IMR-90 (cell line): ENCODE results near the gene F10. TPM values are rescaled to one million over a fixed set of nuclear protein-coding genes. Genes with fewer than 3 reads are reported as not detected.
"Not testable (repeated sequence)": the region's sequence is repeated elsewhere in the genome, so short reads cannot be mapped to it uniquely, and the experiment has no call there.

Source experiments
- ATAC-seq: fragments of 200-7000 bp; cut with Tn5 transposase; 2 replicates; pipeline ENCODE4 v1.9.1; 2020; ENCODE audit warnings: low read depth, mild to moderate bottlenecking, moderate library complexity
- BruUV-seq: library from RNA; stranded (reverse); fragments of 400-500 nt; replicated peaks from 2 replicates; lab custom pipeline; 2021; lab: Mats Ljungman, UMichigan
- CTCF ChIA-PET: fragments of 300-600 bp; formaldehyde crosslinking; extraction: SDS; loops from one replicate; lab custom pipeline; 2021; ENCODE audit warnings: antibody characterized with exemption; lab: Yijun Ruan, JAX
- POLR2A ChIA-PET: fragments of 300-600 bp; sonication (Branson Sonifier 250); formaldehyde crosslinking; loops from one replicate; lab custom pipeline; 2022; ENCODE audit warnings: antibody characterized with exemption; ENCODE audit not compliant: unreplicated experiment; lab: Charles Lee
- DNase-seq: peaks from one replicate; pipeline ENCODE4 v3.0.0; 2013
- H2AFZ ChIP-seq: replicated peaks from 2 replicates; pipeline ENCODE3; 2013; ENCODE audit warnings: low read length, mild to moderate bottlenecking; ENCODE audit not compliant: poor library complexity
- H2AK5ac ChIP-seq: 2 replicates; pipeline ENCODE4 v1.6.1; 2013; ENCODE audit warnings: low read depth, low read length, inconsistent platforms
- H2AK9ac ChIP-seq: replicated peaks from 2 replicates; pipeline ENCODE3; 2013; ENCODE audit warnings: mild to moderate bottlenecking, low read depth, low read length, moderate library complexity; ENCODE audit not compliant: poor library complexity
- H2BK120ac ChIP-seq: 2 replicates; pipeline ENCODE4 v1.6.1; 2013; ENCODE audit warnings: low read depth, low read length, inconsistent platforms
- H2BK15ac ChIP-seq: 3 replicates; pipeline ENCODE4 v1.6.1; 2013; ENCODE audit warnings: low read depth, low read length, inconsistent platforms
- H2BK20ac ChIP-seq: 2 replicates; pipeline ENCODE4 v1.6.1; 2013; ENCODE audit warnings: low read depth, mild to moderate bottlenecking, inconsistent platforms, low read length, moderate library complexity
- H2BK5ac ChIP-seq: 2 replicates; pipeline ENCODE4 v1.6.1; 2013; ENCODE audit warnings: mild to moderate bottlenecking, low read depth, low read length, inconsistent platforms; ENCODE audit not compliant: poor library complexity, severe bottlenecking
- H3K14ac ChIP-seq: replicated peaks from 2 replicates; pipeline ENCODE4 v1.6.1; 2013; ENCODE audit warnings: low read depth, low read length, inconsistent platforms
- H3K18ac ChIP-seq: 2 replicates; pipeline ENCODE4 v1.6.1; 2013; ENCODE audit warnings: low read depth, low read length, control low read depth
- H3K23ac ChIP-seq: 2 replicates; pipeline ENCODE4 v1.6.1; 2013; ENCODE audit warnings: low read depth, low read length, inconsistent platforms
- H3K27ac ChIP-seq: 2 replicates; pipeline ENCODE4 v1.5.1; 2013; ENCODE audit warnings: mild to moderate bottlenecking, control low read depth, low read length; ENCODE audit not compliant: insufficient read depth
- H3K27me3 ChIP-seq: 2 replicates; pipeline ENCODE4 v1.6.1; 2013; ENCODE audit warnings: low read length; ENCODE audit not compliant: control insufficient read depth, insufficient read depth
- H3K36me3 ChIP-seq: 2 replicates; pipeline ENCODE4 v1.6.1; 2013; ENCODE audit warnings: low read length, mixed read lengths; ENCODE audit not compliant: control insufficient read depth, insufficient read depth
- H3K4ac ChIP-seq: 2 replicates; pipeline ENCODE4 v1.6.1; 2013; ENCODE audit warnings: low read depth, low read length, inconsistent platforms
- H3K4me1 ChIP-seq: 2 replicates; pipeline ENCODE4 v1.6.1; 2013; ENCODE audit warnings: low read length, mixed read lengths; ENCODE audit not compliant: control insufficient read depth, insufficient read depth
- H3K4me2 ChIP-seq: 2 replicates; pipeline ENCODE4 v1.6.1; 2013; ENCODE audit warnings: low read depth, mild to moderate bottlenecking, control low read depth, low read length, moderate library complexity
- H3K4me3 ChIP-seq: 2 replicates; pipeline ENCODE4 v1.5.1; 2013; ENCODE audit warnings: low read depth, mild to moderate bottlenecking, control low read depth, low read length, moderate library complexity; ENCODE audit not compliant: insufficient read depth
- H3K56ac ChIP-seq: 2 replicates; pipeline ENCODE4 v1.6.1; 2013; ENCODE audit warnings: low read length, inconsistent platforms; ENCODE audit not compliant: insufficient read depth; ENCODE audit errors: extremely low read depth
- H3K79me1 ChIP-seq, 2 experiments: 2 replicates each; pipeline ENCODE4 v1.6.1; 2013; ENCODE audit warnings: low read length in 2 of 2, inconsistent platforms in 1 of 2, low read depth in 1 of 2
- H3K9ac ChIP-seq: 2 replicates; pipeline ENCODE4 v1.6.1; 2013; ENCODE audit warnings: low read depth, low read length, control low read depth
- H3K9me1 ChIP-seq: 2 replicates; pipeline ENCODE4 v1.6.1; 2013; ENCODE audit warnings: low read length, inconsistent platforms; ENCODE audit not compliant: insufficient read depth
- H3K9me3 ChIP-seq: 2 replicates; pipeline ENCODE4 v1.6.1; 2013; ENCODE audit warnings: low read length; ENCODE audit not compliant: control insufficient read depth, insufficient read depth
- H4K20me1 ChIP-seq: 2 replicates; pipeline ENCODE4 v1.6.1; 2013; ENCODE audit warnings: low read length, inconsistent platforms; ENCODE audit not compliant: insufficient read depth
- H4K5ac ChIP-seq: 2 replicates; pipeline ENCODE4 v1.6.1; 2013; ENCODE audit warnings: mild to moderate bottlenecking, low read depth, low read length, control low read depth
- H4K8ac ChIP-seq, 2 experiments: 2 replicates each; pipeline ENCODE4 v1.6.1; 2013; ENCODE audit warnings: low read depth in 2 of 2, low read length in 2 of 2, control low read depth in 1 of 2, inconsistent platforms in 1 of 2
- H4K91ac ChIP-seq: 2 replicates; pipeline ENCODE4 v1.6.1; 2013; ENCODE audit warnings: low read depth, low read length, inconsistent platforms; ENCODE audit not compliant: insufficient read depth
- WGBS, 2 experiments: methylation state at CpG; one replicate each; pipeline versions ENCODE4 v1.1.5 to v1.1.7; 2013; ENCODE audit warnings: missing lambda C conversion rate in 2 of 2; ENCODE audit not compliant: insufficient read length in 1 of 2; ENCODE audit errors: extremely low coverage in 2 of 2; 5-methylcytosine and 5-hydroxymethylcytosine counted together
- dilution Hi-C: fragments of 300-500 bp; cut with HindIII; formaldehyde crosslinking; loops from one replicate; pipeline ENCODE4 v1.14.3; 2018; ENCODE audit warnings: low sequenced_read_pairs; ENCODE audit not compliant: unreplicated experiment
- in situ Hi-C: fragments of 300-500 bp; cut with MboI; formaldehyde crosslinking; loops from 3 replicates; pipeline ENCODE4 v1.14.3; 2019; ENCODE audit warnings: low sequenced_read_pairs, inconsistent platforms, mixed read lengths
- intact Hi-C: fragments of 100-400 bp; cut with micrococcal nuclease; formaldehyde crosslinking; loops from 2 replicates; pipeline ENCODE4 v1.10.0; 2022
- polyA plus RNA-seq, 3 experiments: library from polyadenylated mRNA; depleted of rRNA; stranded (reverse); fragments of >200 nt; gene quantifications; 2 replicates each; pipeline ENCODE4 v1.2.3, GENCODE V29; 2012; ENCODE audit warnings: low replicate concordance in 1 of 3
- total RNA-seq: library from RNA; depleted of rRNA; stranded (reverse); fragments of >200 nt; gene quantifications from 2 replicates; pipeline ENCODE4 v1.2.3, GENCODE V29; 2012

The F10 gene
- total and polyA plus RNA-seq, 2 of the 4 experiments (the other 2 are of a cell fraction), result 9.1 to 19.5 TPM

DNA sequence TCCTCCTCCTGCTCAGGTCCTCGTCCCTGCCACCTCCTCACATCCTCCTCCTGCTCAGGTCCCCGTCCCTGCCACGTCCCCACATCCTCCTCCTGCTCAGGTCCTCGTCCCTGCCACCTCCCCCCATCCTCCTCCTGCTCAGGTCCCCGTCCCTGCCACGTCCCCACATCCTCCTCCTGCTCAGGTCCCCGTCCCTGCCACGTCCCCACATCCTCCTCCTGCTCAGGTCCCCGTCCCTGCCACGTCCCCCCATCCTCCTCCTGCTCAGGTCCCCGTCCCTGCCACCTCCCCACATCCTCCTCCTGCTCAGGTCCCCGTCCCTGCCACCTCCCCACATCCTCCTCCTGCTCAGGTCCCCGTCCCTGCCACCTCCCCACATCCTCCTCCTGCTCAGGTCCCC is 39.4 kb downstream of the F10 start:
- H3K27ac ChIP-seq, H2AK5ac ChIP-seq, H2BK20ac ChIP-seq, H3K56ac ChIP-seq, H3K23ac ChIP-seq, POLR2A ChIA-PET, DNase-seq, H4K5ac ChIP-seq, H4K20me1 ChIP-seq, intact Hi-C loops, H3K9me3 ChIP-seq, H4K91ac ChIP-seq, dilution Hi-C loops, H3K27me3 ChIP-seq, H3K4me1 ChIP-seq, H3K79me1 ChIP-seq, H3K9ac ChIP-seq, in situ Hi-C loops, H3K4ac ChIP-seq, H3K14ac ChIP-seq, H4K8ac ChIP-seq, H3K9me1 ChIP-seq, H2BK15ac ChIP-seq, H2AK9ac ChIP-seq, H2BK120ac ChIP-seq, H3K36me3 ChIP-seq, H3K4me2 ChIP-seq, CTCF ChIA-PET, H3K18ac ChIP-seq, H2BK5ac ChIP-seq, BruUV-seq, H3K4me3 ChIP-seq, ATAC-seq, H2AFZ ChIP-seq: not testable (repeated sequence)
- WGBS, 2 experiments, result no CpG with 5 or more reads among the region's 13 CpGs
